CD8-positive, alpha-beta memory T cell (primary cell): ENCODE data around the gene FUCA2. TPM values are rescaled to one million over a fixed set of nuclear protein-coding genes. Genes with fewer than 3 reads are reported as not detected.

Experiments used
- CTCF ChIA-PET: fragments of 350-600 bp; sonication (Branson Sonifier 250); formaldehyde crosslinking; loops from one replicate; lab custom pipeline; 2021; ENCODE audit warnings: antibody characterized with exemption; lab: Charles Lee
- POLR2A ChIA-PET: fragments of 350-600 bp; sonication (Branson Sonifier 250); formaldehyde crosslinking; loops from one replicate; lab custom pipeline; 2021; ENCODE audit warnings: antibody characterized with exemption; lab: Charles Lee
- DNase-seq, 5 donors: peaks; one replicate each; pipeline versions ENCODE4 v3.0.0 to v3.0.0-alpha.2; 2020 to 2022; ENCODE audit warnings: mixed read lengths in 1 of 5
- H3K27ac ChIP-seq: one replicate; pipeline ENCODE4 v1.7.0; 2013; ENCODE audit warnings: low read depth, mild to moderate bottlenecking, low read length, moderate library complexity
- H3K27me3 ChIP-seq: 2 replicates; pipeline ENCODE4 v1.7.0; 2013; ENCODE audit warnings: low read length, mild to moderate bottlenecking; ENCODE audit not compliant: insufficient read depth, poor library complexity, severe bottlenecking
- H3K36me3 ChIP-seq: 2 replicates; pipeline ENCODE4 v1.7.0; 2013; ENCODE audit warnings: mild to moderate bottlenecking, low read length, moderate library complexity; ENCODE audit not compliant: insufficient read depth
- H3K4me1 ChIP-seq: 2 replicates; pipeline ENCODE4 v1.7.0; 2013; ENCODE audit warnings: mild to moderate bottlenecking, low read length, moderate library complexity; ENCODE audit not compliant: insufficient read depth
- H3K4me3 ChIP-seq: 2 replicates; pipeline ENCODE4 v1.7.0; 2013; ENCODE audit warnings: mild to moderate bottlenecking, low read length
- H3K9me3 ChIP-seq: 2 replicates; pipeline ENCODE4 v1.7.0; 2013; ENCODE audit warnings: mild to moderate bottlenecking, low read length
- H3K27ac Mint-ChIP-seq, 8 donors: one replicate each; pipeline ENCODE4 v1.8.0; 2020 to 2021; ENCODE audit warnings: mixed read lengths in 8 of 8, mild to moderate bottlenecking in 6 of 8, inconsistent platforms in 3 of 8, moderate library complexity in 3 of 8
- H3K27me3 Mint-ChIP-seq, 2 donors: one replicate each; pipeline ENCODE4 v1.8.0; 2020 to 2021; ENCODE audit warnings: mixed read lengths in 2 of 2, mild to moderate bottlenecking in 1 of 2, moderate library complexity in 1 of 2
- H3K36me3 Mint-ChIP-seq, 3 donors: one replicate each; pipeline ENCODE4 v1.8.0; 2020 to 2021; ENCODE audit warnings: mixed read lengths in 3 of 3, inconsistent platforms in 1 of 3, mild to moderate bottlenecking in 1 of 3
- H3K4me1 Mint-ChIP-seq, 3 donors: one replicate each; pipeline ENCODE4 v1.8.0; 2020 to 2021; ENCODE audit warnings: mixed read lengths in 3 of 3, inconsistent platforms in 1 of 3, mild to moderate bottlenecking in 1 of 3
- H3K4me3 Mint-ChIP-seq, 7 donors: one replicate each; pipeline ENCODE4 v1.8.0; 2020 to 2021; ENCODE audit warnings: mixed read lengths in 7 of 7, mild to moderate bottlenecking in 6 of 7, moderate library complexity in 4 of 7, inconsistent platforms in 2 of 7
- H3K9me3 Mint-ChIP-seq, 5 donors: one replicate each; pipeline ENCODE4 v1.8.0; 2020 to 2022; ENCODE audit warnings: mixed read lengths in 5 of 5, mild to moderate bottlenecking in 3 of 5, moderate library complexity in 2 of 5, inconsistent platforms in 1 of 5
- polyA plus RNA-seq: library from polyadenylated mRNA; unstranded; fragments of 300-500 nt; fragmentation: Illumina TruSeq; gene quantifications from one replicate; pipeline ENCODE4 v1.2.3, GENCODE V29; 2021
- total RNA-seq, 2 experiments: library from RNA; stranded (reverse); gene quantifications; one replicate each; pipeline ENCODE4 v1.2.3, GENCODE V29; 2021

The FUCA2 gene
- total and polyA plus RNA-seq, 3 experiments from 2014 or later = 12.3 to 14.2 (median 13.2) TPM

GRCh38 chr6:143507358-143508145 is 4.0 kb downstream of the FUCA2 start:
- no peak overlapping the region for H3K4me3 Mint-ChIP-seq
- peaks cover 19 to 35% (median 30%) of the 10 kb centered on the region in 3 donors for H3K4me1 Mint-ChIP-seq
- H3K36me3 Mint-ChIP-seq = peaks cover 4 to 28% (median 8%) of the 10 kb centered on the region in 3 donors
- H3K9me3 ChIP-seq = no peaks in the 10 kb centered on the region
- no peaks in the 10 kb centered on the region for H3K27me3 Mint-ChIP-seq
- H3K9me3 Mint-ChIP-seq = no peaks in the 10 kb centered on the region
- no peak overlapping the region for H3K4me3 ChIP-seq
- no peaks in the 10 kb centered on the region for H3K27me3 ChIP-seq
- H3K27ac Mint-ChIP-seq = no peak overlapping the region
- ChIA-PET CTCF (no interaction called here), POLR2A (no interaction called here)
- DNase-seq = no peak
- H3K27ac ChIP-seq = no peak overlapping the region
- peaks cover 5% of the 10 kb centered on the region for H3K4me1 ChIP-seq
- no peaks in the 10 kb centered on the region for H3K36me3 ChIP-seq

GRCh38 chr6:143506620-143507019 is 4.9 kb downstream of the FUCA2 start:
- DNase-seq = no peak
- Mint-ChIP-seq H3K36me3 (peaks cover 4 to 28% (median 8%) of the 10 kb centered on the region in 3 donors), H3K4me3 (no peak overlapping the region), H3K9me3 (no peaks in the 10 kb centered on the region), H3K27me3 (no peaks in the 10 kb centered on the region), H3K4me1 (peaks cover 15 to 29% (median 22%) of the 10 kb centered on the region in 3 donors), H3K27ac (no peak overlapping the region)
- POLR2A ChIA-PET = no interaction called here
- CTCF ChIA-PET = no interaction called here
- Histone ChIP-seq H3K36me3 (no peaks in the 10 kb centered on the region), H3K9me3 (no peaks in the 10 kb centered on the region), H3K27me3 (no peaks in the 10 kb centered on the region), H3K27ac (no peak overlapping the region), H3K4me1 (peaks cover under 1% of the 10 kb centered on the region), H3K4me3 (no peak overlapping the region)

- Histone ChIP-seq H3K4me1 (no peaks in the 10 kb centered on the region), H3K4me3 (no peak overlapping the region), H3K27ac (no peak overlapping the region), H3K27me3 (no peaks in the 10 kb centered on the region), H3K36me3 (no peaks in the 10 kb centered on the region), H3K9me3 (no peaks in the 10 kb centered on the region)
- Mint-ChIP-seq H3K27me3 (no peaks in the 10 kb centered on the region), H3K4me1 (peaks cover 15 to 28% (median 18%) of the 10 kb centered on the region in 3 donors), H3K4me3 (no peak overlapping the region), H3K9me3 (no peaks in the 10 kb centered on the region), H3K27ac (no peak overlapping the region), H3K36me3 (peaks cover 4 to 28% (median 10%) of the 10 kb centered on the region in 3 donors)
- POLR2A ChIA-PET = no interaction called here
- CTCF ChIA-PET = interaction anchor here (0.7 kb wide), 1 partner anchor 452 kb away, joined by 3 read pairs; no protein-coding TSS in a partner anchor
- DNase-seq = no peak
Observed at GRCh38 chr6:143506199-143506598, 5.3 kb downstream of the FUCA2 start.

GRCh38 chr6:143505537-143505936 is 6.0 kb downstream of the FUCA2 start:
- no peaks in the 10 kb centered on the region for H3K4me1 ChIP-seq
- H3K9me3 ChIP-seq = no peaks in the 10 kb centered on the region
- no peaks in the 10 kb centered on the region for H3K27me3 ChIP-seq
- H3K4me3 ChIP-seq = no peak overlapping the region
- no peaks in the 10 kb centered on the region for H3K9me3 Mint-ChIP-seq
- no peaks in the 10 kb centered on the region for H3K36me3 ChIP-seq
- H3K27ac ChIP-seq = no peak overlapping the region
- ChIA-PET CTCF (interaction anchor here (0.7 to 0.9 kb wide), 3 partner anchors 10 to 453 kb away, joined by 3 read pairs; no protein-coding TSS in a partner anchor), POLR2A (no interaction called here)
- no peak overlapping the region for H3K4me3 Mint-ChIP-seq
- H3K27ac Mint-ChIP-seq = peak overlapping the region in 1 of 8 donors; percentile 27
- DNase-seq = no peak
- H3K36me3 Mint-ChIP-seq = peaks cover 4 to 30% (median 12%) of the 10 kb centered on the region in 3 donors
- H3K4me1 Mint-ChIP-seq = peaks cover 9 to 22% (median 11%) of the 10 kb centered on the region in 3 donors
- H3K27me3 Mint-ChIP-seq = no peaks in the 10 kb centered on the region

DNA sequence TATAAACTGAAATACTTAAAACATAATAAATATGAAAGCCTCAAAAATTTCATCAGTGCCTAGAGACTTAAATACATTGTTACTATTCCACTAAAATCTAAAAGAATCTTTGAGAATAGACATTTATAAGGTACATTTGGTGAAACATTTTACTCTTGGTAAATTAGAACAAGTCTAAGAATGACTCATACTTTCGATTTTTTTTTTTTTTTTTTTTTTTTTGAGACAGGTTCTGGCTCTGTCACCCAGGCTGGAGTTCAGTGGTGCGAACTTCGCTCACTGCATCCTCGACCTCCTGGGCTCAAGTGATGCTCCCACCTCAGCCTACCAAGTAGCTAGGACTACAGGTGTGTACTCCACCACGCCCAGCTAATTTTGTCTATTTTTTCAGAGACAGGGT is 6.4 kb downstream of the FUCA2 start:
- no peak overlapping the region for H3K4me3 ChIP-seq
- Mint-ChIP-seq H3K4me3 (no peak overlapping the region), H3K36me3 (peaks cover 4 to 31% (median 14%) of the 10 kb centered on the region in 3 donors), H3K4me1 (peaks cover 9 to 17% (median 11%) of the 10 kb centered on the region in 3 donors), H3K27me3 (no peaks in the 10 kb centered on the region), H3K9me3 (no peaks in the 10 kb centered on the region), H3K27ac (peak overlapping the region in 1 of 8 donors; percentile 27)
- H3K9me3 ChIP-seq = no peaks in the 10 kb centered on the region
- no peak for DNase-seq
- H3K36me3 ChIP-seq = no peaks in the 10 kb centered on the region
- ChIA-PET POLR2A (no interaction called here), CTCF (interaction anchor here (0.7 to 0.9 kb wide), 2 partner anchors 9 to 32 kb away, joined by 3 read pairs; no protein-coding TSS in a partner anchor)
- no peaks in the 10 kb centered on the region for H3K4me1 ChIP-seq
- H3K27ac ChIP-seq = no peak overlapping the region
- H3K27me3 ChIP-seq = no peaks in the 10 kb centered on the region

DNA sequence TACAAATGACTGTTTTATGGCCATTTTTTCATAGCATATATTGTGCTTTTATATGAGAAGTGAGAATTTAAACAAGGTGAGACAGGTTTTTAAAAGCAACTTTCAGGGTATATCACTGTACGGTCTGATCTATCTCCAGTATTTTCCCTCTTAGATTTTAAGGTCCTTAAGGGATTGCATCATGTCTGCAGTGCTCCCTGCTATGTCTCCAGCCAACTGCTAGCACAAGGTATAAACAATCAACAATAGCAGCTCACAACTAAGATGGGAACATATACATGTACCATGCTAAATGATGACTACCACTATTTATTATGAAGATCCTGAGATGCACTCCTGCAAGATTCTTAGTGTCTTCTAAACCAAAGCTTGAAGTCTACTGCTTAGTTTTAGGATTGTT is 7.2 kb downstream of the FUCA2 start:
- Mint-ChIP-seq H3K4me3 (no peak overlapping the region), H3K27ac (no peak overlapping the region), H3K27me3 (no peaks in the 10 kb centered on the region), H3K9me3 (no peaks in the 10 kb centered on the region), H3K36me3 (peaks cover 4 to 36% (median 14%) of the 10 kb centered on the region in 3 donors), H3K4me1 (peaks cover 4 to 14% (median 5%) of the 10 kb centered on the region in 3 donors)
- Histone ChIP-seq H3K4me3 (no peak overlapping the region), H3K36me3 (no peaks in the 10 kb centered on the region), H3K27ac (no peak overlapping the region), H3K27me3 (no peaks in the 10 kb centered on the region), H3K4me1 (no peaks in the 10 kb centered on the region), H3K9me3 (no peaks in the 10 kb centered on the region)
- ChIA-PET POLR2A (no interaction called here), CTCF (no interaction called here)
- no peak for DNase-seq

DNA sequence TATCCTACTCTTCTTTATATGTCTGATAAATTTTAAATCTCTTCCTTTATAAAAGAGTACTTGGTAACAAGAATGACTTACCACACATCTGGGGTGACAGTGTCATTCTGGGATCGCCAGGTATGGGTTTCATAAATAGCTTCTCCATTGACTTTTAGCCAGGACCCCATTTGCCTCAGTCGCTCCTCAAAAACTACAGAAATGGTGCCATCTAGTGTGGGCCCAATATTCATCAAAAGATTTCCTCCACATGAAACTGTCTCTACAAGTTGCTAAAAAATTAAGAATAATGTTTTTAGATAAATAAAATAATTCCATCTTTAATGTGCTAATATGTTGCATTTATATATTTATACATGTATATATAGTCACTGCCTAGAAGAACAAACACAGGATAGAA is 9.7 kb downstream of the FUCA2 start:
- Histone ChIP-seq H3K27ac (no peak overlapping the region), H3K27me3 (no peaks in the 10 kb centered on the region), H3K4me3 (no peak overlapping the region), H3K9me3 (no peaks in the 10 kb centered on the region), H3K4me1 (peaks cover 9% of the 10 kb centered on the region), H3K36me3 (no peaks in the 10 kb centered on the region)
- H3K4me3 Mint-ChIP-seq = no peak overlapping the region
- CTCF ChIA-PET = interaction anchor here (2.2 kb wide), 1 partner anchor 9 kb away, joined by 6 read pairs; the partner anchor contains the start of gene FUCA2
- H3K27ac Mint-ChIP-seq = no peak overlapping the region
- peaks cover 17 to 39% (median 18%) of the 10 kb centered on the region in 3 donors for H3K36me3 Mint-ChIP-seq
- peaks cover 12 to 26% (median 15%) of the 10 kb centered on the region in 3 donors for H3K4me1 Mint-ChIP-seq
- H3K27me3 Mint-ChIP-seq = no peaks in the 10 kb centered on the region
- H3K9me3 Mint-ChIP-seq = no peaks in the 10 kb centered on the region
- no peak for DNase-seq
- POLR2A ChIA-PET = no interaction called here

DNA sequence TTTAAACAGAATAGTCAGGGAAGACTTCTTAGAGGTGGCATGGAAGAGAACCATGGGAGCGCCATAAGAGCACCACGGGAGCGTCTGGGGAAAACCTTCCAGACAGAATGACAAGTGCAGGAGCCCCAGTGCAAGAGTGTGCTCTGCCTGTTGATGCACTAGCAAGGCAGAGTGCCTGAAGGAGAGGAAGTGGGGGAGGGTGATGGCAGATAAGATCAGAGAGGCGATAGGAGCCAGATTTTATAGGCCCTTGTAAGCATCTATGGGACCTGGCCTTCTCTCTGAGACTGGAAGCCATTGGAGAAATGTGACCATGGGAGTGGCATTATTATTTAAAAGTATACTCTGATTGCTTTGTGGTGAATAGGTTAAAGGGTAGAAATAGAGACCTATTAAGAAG is 13.1 kb downstream of the FUCA2 start:
- H3K36me3 ChIP-seq = no peaks in the 10 kb centered on the region
- Mint-ChIP-seq H3K27me3 (no peaks in the 10 kb centered on the region), H3K36me3 (peaks cover 15 to 36% (median 18%) of the 10 kb centered on the region in 3 donors), H3K9me3 (no peaks in the 10 kb centered on the region), H3K4me3 (peak overlapping the region in 1 of 7 donors; percentile 45), H3K27ac (peak overlapping the region in 4 of 8 donors; percentile 10 to 65 (median 35)), H3K4me1 (peaks cover 12 to 21% (median 15%) of the 10 kb centered on the region in 3 donors)
- no peaks in the 10 kb centered on the region for H3K9me3 ChIP-seq
- peaks cover 9% of the 10 kb centered on the region for H3K4me1 ChIP-seq
- CTCF ChIA-PET = interaction anchor here (0.8 kb wide), 1 partner anchor 15 kb away, joined by 3 read pairs; no protein-coding TSS in a partner anchor
- no peak overlapping the region for H3K4me3 ChIP-seq
- H3K27ac ChIP-seq = no peak overlapping the region
- H3K27me3 ChIP-seq = no peaks in the 10 kb centered on the region
- no peak for DNase-seq
- POLR2A ChIA-PET = no interaction called here
